Glutamatergic neuron (in vitro differentiated cells): Measurements from ENCODE around the gene SPDYE4. TPM values are rescaled to one million over a fixed set of nuclear protein-coding genes. Genes with fewer than 3 reads are reported as not detected.

Experiments used
- DNase-seq: peaks from one replicate; pipeline ENCODE4 v3.0.0; 2022
- H3K27ac Mint-ChIP-seq: one replicate; pipeline ENCODE4 v1.8.0; 2020; ENCODE audit warnings: mild to moderate bottlenecking, mixed read lengths, inconsistent platforms; ENCODE audit not compliant: unreplicated experiment
- H3K27me3 Mint-ChIP-seq: one replicate; pipeline ENCODE4 v1.8.0; 2020; ENCODE audit warnings: mild to moderate bottlenecking, moderate library complexity, mixed read lengths, inconsistent platforms; ENCODE audit not compliant: unreplicated experiment
- H3K36me3 Mint-ChIP-seq: one replicate; pipeline ENCODE4 v1.8.0; 2020; ENCODE audit warnings: mild to moderate bottlenecking, mixed read lengths, inconsistent platforms; ENCODE audit not compliant: unreplicated experiment
- H3K4me1 Mint-ChIP-seq: one replicate; pipeline ENCODE4 v1.8.0; 2020; ENCODE audit warnings: mild to moderate bottlenecking, low read depth, mixed read lengths, inconsistent platforms; ENCODE audit not compliant: unreplicated experiment
- H3K4me3 Mint-ChIP-seq: one replicate; pipeline ENCODE4 v1.8.0; 2020; ENCODE audit warnings: mild to moderate bottlenecking, mixed read lengths, inconsistent platforms; ENCODE audit not compliant: unreplicated experiment
- H3K9me3 Mint-ChIP-seq: one replicate; pipeline ENCODE4 v1.8.0; 2020; ENCODE audit warnings: mild to moderate bottlenecking, moderate library complexity, mixed read lengths, inconsistent platforms; ENCODE audit not compliant: unreplicated experiment
- CTCF ChIP-seq: fragments of 200-600 bp; sonication (generic); IDR thresholded peaks from one replicate; pipeline ENCODE4 v1.5.0; 2021; ENCODE audit not compliant: partially characterized antibody, unreplicated experiment
- total RNA-seq: library from RNA; stranded (reverse); fragmentation: NEBNext Ultra II Directional; extraction: Animal tissue kit (Norgen Biotek cat#: 25700); gene quantifications from one replicate; pipeline ENCODE4 v1.2.1, GENCODE V29; 2021; ENCODE audit not compliant: unreplicated experiment

Gene SPDYE4
- total RNA-seq, 1 donor from 2014 or later, result not detected

DNA sequence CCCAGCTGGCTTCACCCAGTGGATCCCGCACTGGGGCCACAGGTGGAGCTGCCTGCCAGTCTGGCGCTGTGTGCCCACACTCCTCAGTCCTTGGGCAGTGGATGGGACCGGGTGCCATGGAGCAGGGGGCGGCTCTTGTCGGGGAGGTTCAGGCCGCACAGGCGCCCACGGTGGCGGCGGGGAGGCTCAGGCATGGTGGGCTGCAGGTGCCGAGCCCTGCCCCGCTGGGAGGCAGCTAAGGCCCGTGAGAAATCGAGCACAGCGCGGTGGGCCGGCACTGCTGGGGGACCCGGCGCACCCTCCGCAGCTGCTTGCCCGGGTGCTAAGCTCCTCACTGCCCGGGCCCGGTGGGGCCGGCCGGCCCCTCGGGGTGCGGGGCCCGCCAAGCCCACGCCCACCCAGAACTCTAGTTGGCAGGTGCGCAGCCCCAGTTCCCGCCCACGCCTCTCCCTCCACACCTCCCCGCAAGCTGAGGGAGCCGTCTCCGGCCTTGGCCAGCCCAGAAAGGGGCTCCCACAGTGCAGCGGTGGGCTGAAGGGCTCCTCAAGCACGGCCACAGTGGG, 40.3 kb downstream of the SPDYE4 start:
- TF ChIP-seq CTCF, result no peak
- Mint-ChIP-seq H3K9me3 (no peaks in the 10 kb centered on the region), H3K27me3 (peaks cover 2% of the 10 kb centered on the region), H3K4me1 (no peaks in the 10 kb centered on the region), H3K27ac (no peak overlapping the region), H3K4me3 (no peak overlapping the region), H3K36me3 (peaks cover 10% of the 10 kb centered on the region)
- no peak for DNase-seq

- no peak overlapping the region for H3K27ac Mint-ChIP-seq
- no peaks in the 10 kb centered on the region for H3K4me1 Mint-ChIP-seq
- no peak for TF ChIP-seq CTCF
- DNase-seq, result no peak
- peaks cover 2% of the 10 kb centered on the region for H3K9me3 Mint-ChIP-seq
- peaks cover 2% of the 10 kb centered on the region for H3K27me3 Mint-ChIP-seq
- no peak overlapping the region for H3K4me3 Mint-ChIP-seq
- peaks cover 10% of the 10 kb centered on the region for H3K36me3 Mint-ChIP-seq
Observed at GRCh38 chr17:8713878-8714277, 44.5 kb downstream of the SPDYE4 start.

DNA sequence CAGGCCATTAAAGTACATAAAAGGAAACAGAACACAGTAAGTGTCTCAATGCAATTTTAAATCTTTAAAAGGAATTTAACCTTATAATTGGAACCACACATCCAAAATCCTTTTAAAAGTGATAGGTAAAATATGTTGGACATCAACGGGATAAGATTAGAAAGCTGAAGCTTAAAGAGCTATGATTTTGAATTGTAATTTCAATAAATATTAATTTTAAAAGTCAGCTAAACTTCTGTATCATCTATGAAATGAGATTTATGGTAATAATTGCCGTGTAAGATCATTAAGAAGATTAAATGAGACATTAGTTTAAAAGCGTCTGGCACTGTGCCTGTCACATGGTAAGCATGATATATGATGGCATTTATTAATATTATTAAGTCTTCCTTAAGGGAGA, 45.0 kb downstream of the SPDYE4 start:
- no peak overlapping the region for H3K4me3 Mint-ChIP-seq
- no peaks in the 10 kb centered on the region for H3K4me1 Mint-ChIP-seq
- DNase-seq, result no peak
- H3K27me3 Mint-ChIP-seq, result peaks cover 2% of the 10 kb centered on the region
- TF ChIP-seq CTCF, result no peak
- peaks cover 2% of the 10 kb centered on the region for H3K9me3 Mint-ChIP-seq
- no peak overlapping the region for H3K27ac Mint-ChIP-seq
- H3K36me3 Mint-ChIP-seq, result peaks cover 10% of the 10 kb centered on the region

GRCh38 chr17:8712698-8713097, 45.6 kb downstream of the SPDYE4 start:
- Mint-ChIP-seq H3K27ac (no peak overlapping the region), H3K36me3 (peaks cover 10% of the 10 kb centered on the region), H3K4me1 (peaks cover 5% of the 10 kb centered on the region), H3K27me3 (peaks cover 2% of the 10 kb centered on the region), H3K4me3 (no peak overlapping the region), H3K9me3 (peaks cover 2% of the 10 kb centered on the region)
- DNase-seq, result no peak
- TF ChIP-seq CTCF, result no peak

DNA sequence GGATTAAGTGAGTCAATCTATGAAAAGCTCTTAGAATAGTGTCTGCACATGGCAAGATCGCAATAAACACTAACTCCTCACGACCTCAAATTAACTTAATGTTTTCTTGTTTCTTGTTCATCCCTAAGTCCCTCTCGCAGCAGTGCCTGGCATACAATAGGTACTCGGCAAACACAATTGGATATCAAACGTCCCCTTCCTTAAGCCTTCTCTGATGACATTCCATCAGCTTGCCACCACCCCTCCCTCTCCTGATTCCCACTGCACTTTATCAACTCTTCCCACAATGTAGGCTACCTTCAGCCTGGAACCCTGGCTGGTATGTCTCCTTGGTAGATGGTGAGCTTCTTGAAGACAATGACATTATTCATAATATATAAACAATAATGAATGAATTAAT, 47.1 kb downstream of the SPDYE4 start:
- H3K36me3 Mint-ChIP-seq, result no peaks in the 10 kb centered on the region
- DNase-seq, result no peak
- no peak overlapping the region for H3K27ac Mint-ChIP-seq
- no peak overlapping the region for H3K4me3 Mint-ChIP-seq
- peaks cover 7% of the 10 kb centered on the region for H3K4me1 Mint-ChIP-seq
- H3K9me3 Mint-ChIP-seq, result peaks cover 2% of the 10 kb centered on the region
- peaks cover 2% of the 10 kb centered on the region for H3K27me3 Mint-ChIP-seq
- no peak for TF ChIP-seq CTCF
